A673 (cell line): Measurements from ENCODE around the gene PIK3CG. TPM values are rescaled to one million over a fixed set of nuclear protein-coding genes. Genes with fewer than 3 reads are reported as not detected.

Experiments
- BruUV-seq: library from RNA; stranded (reverse); fragments of 400-500 nt; replicated peaks from 2 replicates; lab custom pipeline; 2021; lab: Mats Ljungman, UMichigan
- CTCF ChIA-PET: fragments of 300-600 bp; sonication (Branson Sonifier 250); formaldehyde crosslinking; loops from one replicate; lab custom pipeline; 2022; ENCODE audit warnings: antibody characterized with exemption; lab: Charles Lee
- POLR2A ChIA-PET: fragments of 300-600 bp; sonication (Branson Sonifier 250); formaldehyde crosslinking; loops from one replicate; lab custom pipeline; 2022; ENCODE audit warnings: antibody characterized with exemption; ENCODE audit not compliant: low non-redundant PET; lab: Charles Lee
- DNase-seq: peaks from one replicate; pipeline ENCODE4 v3.0.0-alpha.2; 2015; ENCODE audit warnings: low spot score
- H3K27ac ChIP-seq: fragments of 200-600 bp; sonication (generic); 2 replicates; pipeline ENCODE4 v1.5.1; 2016; ENCODE audit warnings: mixed run types, low read depth, mild to moderate bottlenecking, mixed read lengths, antibody characterized with exemption, low read length; ENCODE audit not compliant: poor library complexity, severe bottlenecking
- H3K27me3 ChIP-seq: fragments of 200-600 bp; sonication (generic); replicated peaks from 2 replicates; pipeline ENCODE4 v1.6.1; 2017; ENCODE audit warnings: mixed run types, low read depth, mild to moderate bottlenecking, mixed read lengths, antibody characterized with exemption, low read length; ENCODE audit not compliant: insufficient read depth, poor library complexity
- H3K36me3 ChIP-seq: fragments of 200-600 bp; sonication (generic); 2 replicates; pipeline ENCODE4 v1.6.1; 2016; ENCODE audit warnings: mixed run types, mild to moderate bottlenecking, mixed read lengths, antibody characterized with exemption, low read length; ENCODE audit not compliant: insufficient read depth, poor library complexity, severe bottlenecking
- H3K4me1 ChIP-seq: fragments of 200-600 bp; sonication (generic); 2 replicates; pipeline ENCODE4 v1.6.1; 2017; ENCODE audit warnings: mixed run types, mild to moderate bottlenecking, mixed read lengths, antibody characterized with exemption, low read length; ENCODE audit not compliant: insufficient read depth, poor library complexity, severe bottlenecking
- H3K4me3 ChIP-seq: fragments of 200-600 bp; sonication (generic); 2 replicates; pipeline ENCODE4 v1.5.1; 2016; ENCODE audit warnings: low read depth, mixed run types, mild to moderate bottlenecking, mixed read lengths, low read length; ENCODE audit not compliant: poor library complexity, severe bottlenecking
- H3K9me3 ChIP-seq: fragments of 200-600 bp; sonication (generic); 2 replicates; pipeline ENCODE4 v1.6.1; 2016; ENCODE audit warnings: mixed run types, low read depth, mild to moderate bottlenecking, mixed read lengths, antibody characterized with exemption, low read length; ENCODE audit not compliant: poor library complexity, severe bottlenecking
- CTCF ChIP-seq: fragments of 300-800, 200-600 bp; sonication (generic); conservative IDR thresholded peaks from 2 replicates; pipeline ENCODE4 v1.5.1; 2017; ENCODE audit warnings: low read depth, mild to moderate bottlenecking, antibody characterized with exemption, low read length, moderate library complexity, mixed read lengths
- EZH2 ChIP-seq: fragments of 200-600 bp; sonication (generic); IDR thresholded peaks from 2 replicates; pipeline ENCODE4 v1.6.1; 2017; ENCODE audit warnings: borderline replicate concordance, low read depth, mild to moderate bottlenecking, mixed read lengths, antibody characterized with exemption, low read length; ENCODE audit not compliant: poor library complexity, severe bottlenecking
- intact Hi-C: fragments of 100-400 bp; cut with micrococcal nuclease; formaldehyde crosslinking; loops from one replicate; pipeline ENCODE4 v1.10.0; 2022; ENCODE audit not compliant: unreplicated experiment
- total RNA-seq: library from RNA; stranded (reverse); gene quantifications from 2 replicates; pipeline ENCODE4 v1.2.3, GENCODE V29; 2021

The PIK3CG gene
- total RNA-seq, 1 experiment from 2014 or later, result 13.4 TPM

GRCh38 chr7:106905734-106906133 is 40.7 kb downstream of the PIK3CG start:
- H3K27ac ChIP-seq, result no peak overlapping the region
- no TSS peak for BruUV-seq
- intact Hi-C loops, result no loop called here
- TF ChIP-seq CTCF, result no peak
- TF ChIP-seq EZH2, result no peak
- no peak for DNase-seq
- no peaks in the 10 kb centered on the region for H3K4me1 ChIP-seq
- no peaks in the 10 kb centered on the region for H3K9me3 ChIP-seq
- H3K27me3 ChIP-seq, result no peaks in the 10 kb centered on the region
- H3K4me3 ChIP-seq, result no peak overlapping the region
- ChIA-PET CTCF (no interaction called here), POLR2A (no interaction called here)
- H3K36me3 ChIP-seq, result no peaks in the 10 kb centered on the region

GRCh38 chr7:106911959-106912358 is 46.9 kb downstream of the PIK3CG start:
- no TSS peak for BruUV-seq
- DNase-seq, result no peak
- Histone ChIP-seq H3K4me1 (no peaks in the 10 kb centered on the region), H3K9me3 (no peaks in the 10 kb centered on the region), H3K4me3 (no peak overlapping the region), H3K27ac (no peak overlapping the region), H3K36me3 (no peaks in the 10 kb centered on the region), H3K27me3 (no peaks in the 10 kb centered on the region)
- ChIA-PET POLR2A (no interaction called here), CTCF (no interaction called here)
- intact Hi-C loops, result no loop called here
- no peak for TF ChIP-seq EZH2
- TF ChIP-seq CTCF, result no peak

GRCh38 chr7:106914018-106914607 is 49.0 kb downstream of the PIK3CG start:
- POLR2A ChIA-PET, result no interaction called here
- BruUV-seq, result no TSS peak

More at GRCh38 chr7:106914018-106914607, 49.0 kb downstream of the PIK3CG start:
- TF ChIP-seq EZH2 (no peak), CTCF (no peak)
- no peak overlapping the region for H3K27ac ChIP-seq
- DNase-seq, result no peak
- H3K27me3 ChIP-seq, result no peaks in the 10 kb centered on the region
- no peaks in the 10 kb centered on the region for H3K4me1 ChIP-seq
- intact Hi-C loops, result no loop called here
- H3K4me3 ChIP-seq, result no peak overlapping the region
- H3K36me3 ChIP-seq, result no peaks in the 10 kb centered on the region
- H3K9me3 ChIP-seq, result no peaks in the 10 kb centered on the region
- CTCF ChIA-PET, result no interaction called here
